Osteocyte (in vitro differentiated cells): ENCODE measurements around the gene SAPCD1. TPM values are rescaled to one million over a fixed set of nuclear protein-coding genes. Genes with fewer than 3 reads are reported as not detected.
A peak's percentile ranks its signal among the peaks of the same experiment; 100 is the strongest.

Experiments used
- DNase-seq: peaks from one replicate; pipeline ENCODE4 v3.0.0; 2021; ENCODE audit warnings: mixed read lengths; ENCODE audit not compliant: unreplicated experiment; ENCODE audit errors: extremely low spot score
- H3K27ac Mint-ChIP-seq: one replicate; pipeline ENCODE4 v1.8.0; 2021; ENCODE audit warnings: mild to moderate bottlenecking, mixed read lengths; ENCODE audit not compliant: unreplicated experiment
- H3K27me3 Mint-ChIP-seq: one replicate; pipeline ENCODE4 v1.8.0; 2021; ENCODE audit warnings: mixed read lengths; ENCODE audit not compliant: unreplicated experiment
- H3K36me3 Mint-ChIP-seq: one replicate; pipeline ENCODE4 v1.8.0; 2021; ENCODE audit warnings: mixed read lengths; ENCODE audit not compliant: unreplicated experiment
- H3K4me1 Mint-ChIP-seq: one replicate; pipeline ENCODE4 v1.8.0; 2021; ENCODE audit warnings: mixed read lengths; ENCODE audit not compliant: unreplicated experiment
- H3K4me3 Mint-ChIP-seq: one replicate; pipeline ENCODE4 v1.8.0; 2021; ENCODE audit warnings: mild to moderate bottlenecking, moderate library complexity, mixed read lengths; ENCODE audit not compliant: unreplicated experiment
- H3K9me3 Mint-ChIP-seq: one replicate; pipeline ENCODE4 v1.8.0; 2021; ENCODE audit warnings: mixed read lengths; ENCODE audit not compliant: unreplicated experiment
- total RNA-seq: library from RNA; stranded (reverse); gene quantifications from 2 replicates; pipeline ENCODE4 v1.2.1, GENCODE V29; 2021
- TF ChIP-seq, protein P1 (sequence below): fragments of 200-600 bp; sonication (generic); IDR thresholded peaks from 2 replicates; pipeline ENCODE4 v1.5.0; 2021; ENCODE audit warnings: antibody characterized with exemption, mild to moderate bottlenecking, moderate library complexity

The SAPCD1 gene
- total RNA-seq, 1 donor from 2014 or later: 3.4 TPM

DNA sequence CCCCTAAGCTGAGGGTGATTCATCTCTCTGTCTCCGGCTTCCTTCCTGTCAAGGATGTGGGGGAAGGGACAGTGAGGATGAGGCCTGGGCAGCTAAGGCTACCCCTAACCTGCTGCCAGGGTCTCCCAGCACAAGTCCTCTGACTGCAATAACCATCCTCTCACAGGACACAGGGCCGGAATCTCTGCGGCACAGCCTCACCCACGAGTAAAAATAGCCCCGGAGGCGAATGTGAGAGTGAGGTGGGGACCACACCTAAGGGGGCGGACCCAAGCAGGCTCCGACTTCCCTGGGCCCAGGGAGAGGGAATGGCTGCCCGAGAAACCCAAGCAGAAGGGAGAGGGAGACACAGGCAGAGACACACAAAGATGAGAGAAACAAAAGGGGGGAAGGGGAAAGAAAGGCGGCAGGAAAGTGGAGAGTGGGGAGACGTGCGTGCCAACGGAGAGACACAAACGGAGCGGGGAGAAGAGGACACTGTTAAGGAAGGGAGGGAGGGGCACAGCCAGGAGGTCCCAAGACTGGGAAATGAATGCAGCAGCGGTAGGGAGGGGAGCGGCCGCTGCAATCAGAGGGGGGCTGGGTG is 27.5 kb upstream of the SAPCD1 start:
- Mint-ChIP-seq H3K4me3 (peak overlapping the region; percentile 99), H3K36me3 (peaks cover 21% of the 10 kb centered on the region), H3K27me3 (no peaks in the 10 kb centered on the region), H3K9me3 (no peaks in the 10 kb centered on the region), H3K4me1 (peaks cover 61% of the 10 kb centered on the region), H3K27ac (peak overlapping the region; percentile 96)
- DNase-seq: no peak
- TF ChIP-seq, protein P1, sequence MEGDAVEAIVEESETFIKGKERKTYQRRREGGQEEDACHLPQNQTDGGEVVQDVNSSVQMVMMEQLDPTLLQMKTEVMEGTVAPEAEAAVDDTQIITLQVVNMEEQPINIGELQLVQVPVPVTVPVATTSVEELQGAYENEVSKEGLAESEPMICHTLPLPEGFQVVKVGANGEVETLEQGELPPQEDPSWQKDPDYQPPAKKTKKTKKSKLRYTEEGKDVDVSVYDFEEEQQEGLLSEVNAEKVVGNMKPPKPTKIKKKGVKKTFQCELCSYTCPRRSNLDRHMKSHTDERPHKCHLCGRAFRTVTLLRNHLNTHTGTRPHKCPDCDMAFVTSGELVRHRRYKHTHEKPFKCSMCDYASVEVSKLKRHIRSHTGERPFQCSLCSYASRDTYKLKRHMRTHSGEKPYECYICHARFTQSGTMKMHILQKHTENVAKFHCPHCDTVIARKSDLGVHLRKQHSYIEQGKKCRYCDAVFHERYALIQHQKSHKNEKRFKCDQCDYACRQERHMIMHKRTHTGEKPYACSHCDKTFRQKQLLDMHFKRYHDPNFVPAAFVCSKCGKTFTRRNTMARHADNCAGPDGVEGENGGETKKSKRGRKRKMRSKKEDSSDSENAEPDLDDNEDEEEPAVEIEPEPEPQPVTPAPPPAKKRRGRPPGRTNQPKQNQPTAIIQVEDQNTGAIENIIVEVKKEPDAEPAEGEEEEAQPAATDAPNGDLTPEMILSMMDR: no peak

DNA sequence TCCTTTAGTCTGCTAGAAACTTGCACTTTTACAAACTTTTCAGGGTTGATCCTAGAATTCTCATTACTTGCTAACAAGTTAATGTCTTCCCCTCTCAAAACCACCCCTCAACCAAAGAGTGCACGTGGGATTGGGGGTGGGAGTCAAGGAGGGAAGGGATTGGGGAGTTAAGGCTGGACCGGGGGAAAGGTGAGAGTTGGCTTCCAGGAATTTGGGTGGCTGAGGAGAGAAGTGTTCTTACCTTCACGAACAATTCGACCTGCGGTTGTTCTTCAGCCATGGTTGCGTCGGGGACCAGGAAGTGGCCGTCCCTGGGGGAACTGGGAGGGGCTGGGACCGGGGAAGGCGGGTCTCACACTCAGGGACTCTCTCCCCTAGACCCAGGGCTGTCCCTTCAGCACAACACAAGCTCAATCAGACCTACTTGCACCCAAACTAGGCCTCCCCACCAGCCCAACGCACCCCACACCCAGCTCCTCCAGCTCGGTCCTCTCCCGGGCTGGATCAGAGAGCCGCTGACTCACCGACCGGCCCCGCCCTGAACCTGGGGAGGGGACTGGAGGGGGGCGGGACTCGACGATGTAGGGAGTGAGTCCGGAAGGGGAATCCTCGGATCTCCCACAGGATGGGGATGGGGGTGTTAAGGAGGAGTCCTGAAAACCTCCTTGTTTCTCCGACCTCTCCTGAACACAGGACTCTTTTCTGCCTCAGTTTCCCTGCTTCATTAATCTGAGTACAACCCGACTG is 26.3 kb upstream of the SAPCD1 start, which contains the start of gene CLIC1:
TSS of gene CLIC1 (minus strand) at position 510 of the 747 bp plus-strand sequence. CDS start at position 280, 230 bp downstream.
- no peaks in the 10 kb centered on the region for H3K9me3 Mint-ChIP-seq
- DNase-seq: peak; percentile 93

DNA sequence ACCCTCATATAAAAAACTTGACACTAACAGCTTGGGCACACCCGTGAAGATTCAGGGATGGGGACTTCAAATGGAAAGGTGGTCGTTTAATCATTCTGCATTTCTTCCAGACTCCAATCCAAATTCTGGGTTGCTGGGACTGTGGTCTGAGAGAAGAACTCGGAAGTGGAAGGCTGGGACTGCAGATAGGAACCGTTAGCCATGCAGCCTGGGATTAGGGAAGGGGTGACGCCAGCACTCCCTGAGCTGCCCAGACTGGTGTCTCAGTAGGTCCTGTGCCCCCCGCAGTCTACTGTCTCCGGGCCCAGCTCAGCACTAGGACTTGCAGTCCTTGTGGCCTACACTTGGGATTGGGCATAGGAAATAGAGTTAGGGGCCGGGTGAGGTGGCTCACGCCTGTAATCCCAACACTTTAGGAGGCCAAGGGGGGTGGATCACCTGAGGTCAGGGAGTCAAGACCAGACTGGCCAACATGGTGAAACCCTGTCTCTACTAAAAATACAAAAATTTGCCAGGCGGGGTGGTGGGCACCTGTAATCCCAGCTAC is 25.6 kb upstream of the SAPCD1 start:
- TF ChIP-seq, protein P1: no peak
- Mint-ChIP-seq H3K27ac (peak overlapping the region; percentile 96), H3K4me3 (peak overlapping the region; percentile 99), H3K4me1 (peaks cover 58% of the 10 kb centered on the region), H3K36me3 (peaks cover 14% of the 10 kb centered on the region), H3K27me3 (no peaks in the 10 kb centered on the region), H3K9me3 (no peaks in the 10 kb centered on the region)
- DNase-seq: no peak

More for the DNA sequence above, 26.3 kb upstream of the SAPCD1 start, which contains the start of gene CLIC1:
- Mint-ChIP-seq H3K4me3 (peak within 1 kb of the TSS; percentile 99), H3K27me3 (no peaks in the 10 kb centered on the region), H3K4me1 (peaks cover 58% of the 10 kb centered on the region), H3K36me3 (peaks cover 16% of the 10 kb centered on the region), H3K27ac (peak within 1 kb of the TSS; percentile 96)
- TF ChIP-seq, protein P1: no peak

DNA sequence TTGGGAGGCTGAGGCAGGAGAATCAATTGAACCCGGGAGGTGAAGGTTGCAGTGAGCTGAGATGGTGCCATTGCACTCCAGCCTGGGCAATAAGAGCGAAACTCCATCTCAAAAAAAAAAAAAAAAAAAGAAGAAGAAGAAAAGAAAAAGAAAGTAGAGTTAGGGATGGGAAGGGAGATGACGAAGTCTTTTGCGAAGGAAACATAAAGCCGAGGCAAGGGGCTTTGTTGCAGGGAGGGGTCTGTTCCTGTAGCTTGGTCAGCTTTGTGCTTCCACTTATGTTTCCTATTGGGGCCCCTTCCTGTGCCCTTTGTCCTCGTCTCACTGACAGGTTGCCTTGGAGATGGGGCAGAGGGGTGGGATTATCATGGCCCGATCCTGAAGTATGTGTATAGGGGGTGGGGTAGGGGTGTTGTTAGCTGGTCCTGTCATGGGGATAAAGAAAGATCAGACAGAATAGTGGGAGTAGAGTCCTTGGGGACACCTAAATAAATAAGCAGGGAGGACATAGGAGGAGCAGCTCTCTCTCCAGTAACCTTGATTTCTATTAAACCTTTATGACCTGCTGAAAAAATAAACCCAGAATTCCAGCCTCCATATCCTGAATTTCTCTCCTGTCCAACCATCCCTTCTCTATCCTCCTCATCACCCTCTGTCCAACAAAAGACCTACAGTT is 25.0 kb upstream of the SAPCD1 start:
- no peak for DNase-seq
- Mint-ChIP-seq H3K4me1 (peaks cover 56% of the 10 kb centered on the region), H3K36me3 (peaks cover 9% of the 10 kb centered on the region), H3K4me3 (peak overlapping the region; percentile 46), H3K27me3 (no peaks in the 10 kb centered on the region), H3K27ac (peak overlapping the region; percentile 96), H3K9me3 (no peaks in the 10 kb centered on the region)
- TF ChIP-seq, protein P1: no peak
